HG02973 (cell line): ENCODE data around the gene PER2.
"Not testable (repeated sequence)": the region's sequence is repeated elsewhere in the genome, so short reads cannot be mapped to it uniquely, and the experiment has no call there.

ENCODE experiments used
- ATAC-seq: cut with Tn5 transposase; IDR thresholded peaks from one replicate; pipeline ENCODE4 v1.9.1; 2021; ENCODE audit warnings: moderate library complexity; ENCODE audit not compliant: unreplicated experiment

Gene PER2

DNA sequence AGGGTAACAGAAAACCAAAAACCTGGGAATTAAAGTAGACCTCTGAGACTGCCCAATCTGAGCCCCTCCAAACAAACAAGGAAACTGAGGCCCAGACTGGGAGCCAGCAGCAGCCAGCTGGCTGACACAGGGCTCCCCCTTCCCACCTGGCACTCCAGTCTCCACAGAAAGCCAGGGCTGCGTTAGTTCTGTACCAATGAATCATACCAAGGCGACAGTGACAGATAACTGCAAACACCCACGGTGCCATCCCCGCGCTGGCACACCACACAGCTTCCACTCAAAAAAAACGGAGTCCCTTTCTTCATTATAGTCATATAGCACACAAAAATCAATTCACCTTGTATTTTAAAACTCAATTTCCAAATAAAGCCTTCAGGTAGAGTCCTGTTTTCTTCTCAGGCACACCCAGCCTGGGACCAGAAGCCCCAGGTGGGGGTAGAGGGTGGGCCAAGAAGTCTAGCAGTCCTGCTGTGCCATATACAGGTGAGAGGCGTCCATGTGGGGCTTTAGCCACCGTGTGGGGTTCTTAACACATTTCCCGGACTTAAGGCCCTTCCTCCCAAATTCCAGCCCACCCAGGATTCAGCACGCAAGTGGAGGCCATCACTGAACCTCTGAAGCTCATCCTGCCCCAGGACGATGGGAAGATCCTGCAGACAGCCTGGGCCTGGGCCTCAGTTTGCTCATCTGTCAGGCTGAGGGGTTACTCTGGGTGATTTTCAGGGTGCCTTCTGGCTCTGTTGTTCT, 1.2 kb downstream of the PER2 start:
- no peak for ATAC-seq

GRCh38 chr2:238286551-238286950, 1.9 kb downstream of the PER2 start:
- no peak for ATAC-seq

DNA sequence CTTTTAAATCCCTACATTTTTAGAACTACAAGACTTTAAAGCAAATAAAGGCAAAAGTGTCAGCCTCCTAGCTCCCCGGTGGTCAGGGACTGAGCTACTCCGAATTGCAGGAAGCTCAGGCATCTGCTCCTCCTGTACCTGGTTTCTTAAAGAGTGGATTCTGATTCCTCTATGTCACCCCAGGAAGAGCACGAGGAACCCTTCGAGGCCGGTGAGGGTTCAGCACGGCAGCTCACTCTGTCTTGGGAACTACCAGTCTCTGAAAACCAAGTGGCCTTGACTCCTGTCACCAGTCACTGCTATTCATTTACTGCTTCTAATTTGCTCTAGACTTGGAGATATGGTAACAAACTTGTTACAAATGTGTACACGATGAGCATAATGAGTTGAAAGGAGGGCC, 2.3 kb downstream of the PER2 start:
- no peak for ATAC-seq

- no peak for ATAC-seq
These were observed 2.7 kb downstream of the PER2 start for GRCh38 chr2:238285653-238286082.

GRCh38 chr2:238284802-238285515, 3.5 kb downstream of the PER2 start:
- no peak for ATAC-seq

DNA sequence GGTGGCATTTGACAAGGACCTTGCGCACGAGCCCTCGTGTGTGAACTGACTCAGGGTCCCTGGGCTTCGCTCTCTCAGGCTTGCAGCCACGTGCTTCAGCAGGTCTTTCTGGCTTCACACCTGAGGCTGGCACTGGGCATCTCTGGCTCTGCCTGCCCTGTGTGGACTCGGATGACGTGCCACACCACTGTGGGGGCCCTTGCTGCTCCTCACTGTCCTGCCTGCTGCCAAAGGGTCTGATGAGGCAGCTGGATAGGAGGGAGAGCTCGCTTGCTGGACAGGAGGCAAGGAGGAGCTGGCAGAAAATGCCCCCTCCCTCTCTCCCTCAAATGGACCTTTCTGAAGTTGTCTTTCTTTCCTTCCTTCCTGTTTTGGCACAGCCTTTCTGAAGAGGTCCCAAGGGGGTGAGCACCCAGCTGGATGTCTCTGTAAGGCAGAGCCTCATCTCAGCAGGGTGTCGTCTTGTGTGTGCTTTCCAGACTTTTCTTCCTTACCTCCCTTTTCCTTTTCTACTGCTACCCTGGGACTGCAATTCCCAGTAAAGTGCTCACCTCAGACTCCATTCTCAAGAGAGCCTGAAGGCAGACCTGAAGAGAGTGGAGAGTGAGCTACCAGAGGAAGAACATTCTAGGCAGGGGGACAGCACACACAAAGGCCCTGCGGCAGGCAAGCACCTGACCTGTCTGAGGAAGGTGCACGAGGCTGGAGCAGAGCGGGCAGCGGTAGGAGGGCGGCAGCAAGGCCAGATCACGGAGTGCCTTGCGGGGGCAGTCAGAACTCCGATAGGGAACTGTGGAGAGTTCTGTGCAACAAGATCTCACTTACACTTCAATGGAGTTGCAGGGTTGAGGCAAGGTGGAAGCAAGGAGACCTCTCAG, 5.3 kb downstream of the PER2 start:
- ATAC-seq, result no peak

DNA sequence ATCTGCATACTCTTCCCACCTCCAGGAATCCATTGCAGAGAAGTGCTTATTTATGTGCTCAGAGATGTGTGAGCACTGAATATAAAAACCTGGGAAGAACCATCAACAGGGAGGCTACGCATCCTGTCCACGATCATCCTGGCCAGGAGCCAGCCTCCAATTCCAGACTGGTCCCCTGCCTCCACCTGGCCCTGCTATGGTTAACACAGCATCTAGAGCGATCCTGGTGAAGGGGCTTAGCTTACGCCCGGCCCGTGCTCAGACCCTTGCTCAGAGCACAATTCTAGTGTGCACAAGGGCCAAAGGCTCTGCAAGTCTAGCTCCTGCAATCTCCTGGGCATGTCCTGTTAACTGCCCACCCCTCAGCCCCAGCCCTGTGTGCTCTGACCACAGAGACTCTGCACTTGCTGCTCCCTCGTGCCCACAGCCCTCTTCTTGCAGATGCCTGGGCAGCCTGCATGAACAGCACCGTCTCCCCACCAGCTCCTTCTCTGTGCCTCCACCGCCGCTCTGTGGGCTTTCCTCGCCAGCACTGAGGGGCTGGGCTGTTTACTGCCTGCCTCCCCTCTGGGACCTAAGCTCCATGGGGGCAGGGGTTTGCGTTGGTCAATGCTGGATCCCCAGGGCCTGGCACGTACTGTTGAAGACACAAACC, 6.5 kb downstream of the PER2 start:
- ATAC-seq, result no peak

GRCh38 chr2:238280083-238280825, 8.2 kb downstream of the PER2 start:
- ATAC-seq, result no peak

- no peak for ATAC-seq
These were observed 9.1 kb downstream of the PER2 start for GRCh38 chr2:238279324-238279682.

- ATAC-seq, result no peak
These were observed 9.6 kb downstream of the PER2 start for GRCh38 chr2:238278626-238279323.

- ATAC-seq, result no peak
These were observed 10.7 kb downstream of the PER2 start for GRCh38 chr2:238277695-238278094.

DNA sequence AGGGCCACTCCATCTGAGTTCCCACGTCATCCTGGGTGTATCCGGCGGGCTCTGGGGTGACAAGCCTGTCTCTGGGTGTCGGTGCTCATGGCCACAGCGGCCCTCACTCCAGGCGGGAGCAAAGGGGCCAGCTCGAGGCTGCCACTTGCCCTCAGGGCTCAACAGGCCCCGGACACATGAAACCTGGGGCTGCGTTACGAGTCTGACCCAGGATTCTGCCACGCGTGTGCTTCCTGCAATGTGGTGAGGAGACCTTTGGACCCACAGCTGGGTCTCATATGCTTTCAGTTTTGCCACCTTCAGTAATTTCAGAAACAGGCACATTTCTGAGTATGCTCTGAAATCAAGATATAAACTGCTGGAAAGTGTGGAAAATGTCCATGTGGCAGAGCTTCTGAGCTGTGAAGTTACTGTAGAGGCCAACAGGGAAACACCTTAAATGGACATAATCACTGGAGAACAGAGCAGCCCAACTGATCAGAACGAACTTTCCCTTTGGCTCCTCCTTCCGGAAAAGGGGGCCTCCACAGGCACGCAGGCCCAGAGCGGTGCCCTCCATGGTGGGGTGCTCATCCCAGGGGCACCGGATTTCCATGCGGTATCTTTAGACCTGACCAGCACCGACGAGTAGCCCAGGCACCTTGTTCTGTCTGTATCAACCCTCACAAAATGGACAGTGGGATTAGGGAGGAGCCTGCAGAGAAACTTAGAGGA, 14.1 kb downstream of the PER2 start:
- ATAC-seq, result no peak

DNA sequence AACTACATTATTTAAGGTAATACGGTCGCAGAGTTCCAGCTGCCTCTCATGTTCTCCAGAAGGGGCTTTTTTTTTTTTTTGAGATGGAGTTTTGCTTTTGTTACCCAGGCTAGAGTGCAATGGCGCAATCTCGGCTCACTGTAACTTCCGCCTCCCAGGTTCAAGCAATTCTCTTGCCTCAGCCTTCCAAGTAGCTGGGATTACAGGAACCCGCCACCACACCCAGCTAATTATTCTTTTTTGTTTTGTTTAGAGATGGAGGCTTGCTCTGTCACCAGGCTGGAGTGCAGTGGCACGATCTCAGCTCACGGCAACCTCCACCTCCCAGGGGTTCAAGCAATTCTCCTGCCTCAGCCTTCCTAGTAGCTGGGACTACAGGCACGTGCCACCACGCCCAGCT, 15.0 kb downstream of the PER2 start:
- not testable (repeated sequence) for ATAC-seq

GRCh38 chr2:238272156-238272555, 16.3 kb downstream of the PER2 start:
- no peak for ATAC-seq

DNA sequence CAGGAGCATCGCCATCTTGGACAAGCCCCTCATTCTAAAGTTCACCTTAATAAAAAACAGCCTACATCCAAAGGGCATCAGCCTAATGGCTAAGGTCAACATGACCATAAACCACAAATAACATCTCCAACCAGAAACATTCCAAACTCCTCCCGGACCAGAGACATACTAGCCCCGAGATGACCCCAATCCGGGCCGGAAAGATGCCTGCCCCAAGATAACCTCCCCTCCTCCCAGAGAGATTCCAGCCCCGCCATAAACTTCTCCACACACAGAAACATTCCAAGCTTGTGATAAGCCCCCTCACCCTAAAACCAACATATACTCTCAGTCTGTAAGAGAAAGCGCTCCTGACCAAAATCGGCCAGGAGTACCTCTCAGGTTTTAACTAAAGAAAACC, 16.7 kb downstream of the PER2 start:
- ATAC-seq, result not testable (repeated sequence)

DNA sequence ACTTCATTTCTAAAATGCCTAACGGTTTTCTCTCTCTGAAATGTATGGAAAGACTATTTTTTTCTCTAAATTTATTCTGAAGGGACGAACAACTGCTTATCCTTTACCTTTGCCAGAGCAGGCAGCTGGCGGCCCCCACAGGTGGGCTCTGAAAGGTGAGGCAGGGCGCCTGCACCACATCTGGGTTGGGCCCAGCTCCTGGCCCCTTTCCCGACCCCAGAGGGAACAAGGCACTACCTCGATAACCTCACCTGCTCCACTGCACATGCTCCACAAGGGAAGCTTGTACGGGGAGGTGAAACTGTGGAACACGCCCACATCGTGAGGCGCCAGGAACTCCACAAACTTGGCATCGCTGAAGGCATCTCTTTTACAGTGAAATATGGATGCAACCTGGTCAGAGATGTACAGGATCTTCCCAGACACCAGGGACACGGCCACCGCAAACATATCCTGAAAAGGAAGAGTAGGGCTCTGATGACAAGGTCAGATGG, 17.3 kb downstream of the PER2 start:
- ATAC-seq, result no peak

DNA sequence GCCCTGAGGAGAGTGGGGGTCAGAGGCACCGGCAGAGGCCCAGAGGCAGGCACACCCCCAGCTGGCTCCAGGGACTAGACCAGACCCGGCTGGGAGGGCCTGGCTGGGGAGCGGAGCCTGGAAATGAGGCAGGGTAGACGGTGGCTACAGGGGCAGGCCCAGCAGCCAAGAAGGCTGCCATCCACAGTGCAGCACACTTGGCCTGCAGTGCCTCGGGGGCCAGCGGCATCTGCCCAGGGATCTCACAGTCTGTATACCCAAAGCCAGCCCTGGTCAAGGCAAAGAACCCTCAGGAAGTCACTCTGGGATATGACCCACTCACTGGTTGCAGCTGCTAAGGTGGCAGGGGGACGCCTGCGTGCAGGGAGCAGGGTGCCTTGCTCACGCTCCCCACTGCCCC, 17.8 kb downstream of the PER2 start:
- ATAC-seq, result no peak

DNA sequence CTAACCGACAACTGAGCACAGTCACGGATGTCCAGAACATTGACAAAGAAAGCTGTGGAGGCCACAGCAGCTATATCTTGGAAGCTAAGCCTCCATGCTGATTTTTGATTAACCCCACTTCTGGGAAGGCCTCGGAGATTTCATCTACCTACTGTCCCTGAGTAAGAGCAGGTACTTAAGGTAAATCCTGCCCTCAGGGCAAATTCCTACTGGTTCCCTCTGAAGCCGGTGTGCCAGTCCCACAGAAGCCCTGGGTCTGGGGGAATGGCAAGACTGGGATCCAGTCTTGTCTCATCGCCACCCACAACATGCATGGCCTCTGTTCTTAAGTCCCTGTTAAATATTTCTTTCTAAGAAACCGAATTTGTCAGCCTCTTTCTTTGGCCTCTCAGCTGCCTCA, 18.7 kb downstream of the PER2 start:
- ATAC-seq, result no peak
